HCT116 (cell line): ENCODE measurements around the gene PLCB1. TPM values are rescaled to one million over a fixed set of nuclear protein-coding genes. Genes with fewer than 3 reads are reported as not detected.

ENCODE experiments used
- ATAC-seq: fragments of 200-7000 bp; cut with Tn5 transposase; 2 replicates; pipeline ENCODE4 v1.9.1; 2020; ENCODE audit warnings: mild to moderate bottlenecking, moderate library complexity
- BruUV-seq: library from RNA; stranded (reverse); fragments of 400-500 nt; replicated peaks from 2 replicates; lab custom pipeline; 2021; lab: Mats Ljungman, UMichigan
- CTCF ChIA-PET: fragments of 300-600 bp; sonication (Branson Sonifier 250); formaldehyde crosslinking; loops from one replicate; lab custom pipeline; 2021; ENCODE audit warnings: antibody characterized with exemption; lab: Charles Lee
- POLR2A ChIA-PET: fragments of 300-600, 350-600 bp; sonication (Branson Sonifier 250); formaldehyde crosslinking; loops from one replicate; lab custom pipeline; 2021; ENCODE audit warnings: antibody characterized with exemption; lab: Charles Lee
- RAD21 ChIA-PET, 2 experiments: fragments of 300-600 bp; sonication (Branson Sonifier 250); formaldehyde crosslinking; loops; one replicate each; lab custom pipeline; 2023; ENCODE audit warnings: low total read pairs in 2 of 2; ENCODE audit not compliant: uncharacterized antibody in 2 of 2, unreplicated experiment in 2 of 2, low non-redundant PET in 1 of 2; lab: Charles Lee
- DNase-seq: peaks from one replicate; pipeline ENCODE4 v3.0.0-alpha.2; 2010; ENCODE audit warnings: low read depth, low spot score
- H2AFZ ChIP-seq: fragments of 200-600 bp; shearing (Covaris generic), sonication (generic); 2 replicates; pipeline ENCODE4 v1.6.1; 2017; ENCODE audit warnings: low read depth, mixed run types, mixed read lengths, antibody characterized with exemption, low read length; ENCODE audit not compliant: poor library complexity, severe bottlenecking
- H3K27ac ChIP-seq: 2 replicates; pipeline ENCODE4 v1.5.1; 2012; ENCODE audit warnings: low read depth, low read length
- H3K27me3 ChIP-seq: fragments of 200-600 bp; sonication (generic); 2 replicates; pipeline ENCODE4 v1.6.1; 2016; ENCODE audit warnings: mixed run types, low read length, mixed read lengths; ENCODE audit not compliant: insufficient read depth
- H3K36me3 ChIP-seq, 2 experiments: fragments of 200-500 bp in 1 of 2; fragments of 200-600 bp in 1 of 2; sonication (Bioruptor generic) in 1 of 2; sonication (generic) in 1 of 2; 2 replicates each; pipeline versions ENCODE4 v1.5.1 to v1.6.1; 2014 to 2016; ENCODE audit warnings: low read length in 2 of 2, inconsistent platforms in 1 of 2, mixed read lengths in 1 of 2, mixed run types in 1 of 2; ENCODE audit not compliant: insufficient read depth in 2 of 2, control insufficient read depth in 1 of 2
- H3K4me1 ChIP-seq, 2 experiments: fragments of 200-600 bp in 1 of 2; sonication (generic) in 1 of 2; 2 replicates each; pipeline versions ENCODE4 v1.5.1 to v1.6.1; 2012 to 2017; ENCODE audit warnings: low read length in 2 of 2, inconsistent platforms in 1 of 2, mild to moderate bottlenecking in 1 of 2, mixed read lengths in 1 of 2, mixed run types in 1 of 2, moderate library complexity in 1 of 2; ENCODE audit not compliant: insufficient read depth in 2 of 2, control insufficient read depth in 1 of 2
- H3K4me2 ChIP-seq: fragments of 200-600 bp; sonication (generic); 2 replicates; pipeline ENCODE4 v1.6.1; 2017; ENCODE audit warnings: mixed run types, low read length, mixed read lengths
- H3K4me3 ChIP-seq, 2 experiments: fragments of 200-600 bp in 1 of 2; sonication (generic) in 1 of 2; replicated peaks in 1 of 2; 2 replicates each; pipeline ENCODE4 v1.5.1; 2011 to 2016; ENCODE audit warnings: low read length in 2 of 2, control low read depth in 1 of 2, low read depth in 1 of 2, mild to moderate bottlenecking in 1 of 2, mixed read lengths in 1 of 2, mixed run types in 1 of 2
- H3K79me2 ChIP-seq: fragments of 200-600 bp; sonication (generic); 2 replicates; pipeline ENCODE4 v1.6.1; 2017; ENCODE audit warnings: mild to moderate bottlenecking, mixed run types, low read length, moderate library complexity, mixed read lengths; ENCODE audit not compliant: insufficient read depth
- H3K9ac ChIP-seq: fragments of 200-600 bp; sonication (generic); 2 replicates; pipeline ENCODE4 v1.6.1; 2016; ENCODE audit warnings: low read length, mixed read lengths
- H3K9me2 ChIP-seq: fragments of 200-600 bp; sonication (generic), shearing (Covaris generic); 2 replicates; pipeline ENCODE4 v1.6.1; 2017; ENCODE audit warnings: mixed run types, mild to moderate bottlenecking, moderate library complexity; ENCODE audit not compliant: insufficient read depth
- H3K9me3 ChIP-seq, 2 experiments: fragments of 200-500 bp in 1 of 2; fragments of 200-600 bp in 1 of 2; sonication (Bioruptor generic) in 1 of 2; sonication (generic) in 1 of 2; 2 replicates each; pipeline ENCODE4 v1.6.1; 2014 to 2017; ENCODE audit warnings: low read length in 2 of 2, mixed read lengths in 2 of 2, inconsistent platforms in 1 of 2, low read depth in 1 of 2, mild to moderate bottlenecking in 1 of 2, mixed run types in 1 of 2, moderate library complexity in 1 of 2; ENCODE audit not compliant: control insufficient read depth in 1 of 2, insufficient read depth in 1 of 2
- H4K20me1 ChIP-seq: fragments of 200-600 bp; sonication (generic), shearing (Covaris generic); 2 replicates; pipeline ENCODE4 v1.6.1; 2017; ENCODE audit warnings: mixed run types, mild to moderate bottlenecking, moderate library complexity; ENCODE audit not compliant: insufficient read depth
- CTCF ChIP-seq, 3 experiments: fragments of 200-600 bp in 1 of 3; sonication (generic) in 1 of 3; IDR thresholded peaks in 2 of 3; conservative IDR thresholded peaks in 1 of 3; 2 replicates each; pipeline ENCODE4 v1.5.1; 2012 to 2017; ENCODE audit warnings: low read depth in 2 of 3, low read length in 2 of 3, antibody characterized with exemption in 1 of 3, borderline replicate concordance in 1 of 3, control low read depth in 1 of 3, mild to moderate bottlenecking in 1 of 3, mixed read lengths in 1 of 3, mixed run types in 1 of 3, moderate library complexity in 1 of 3; ENCODE audit not compliant: insufficient read depth in 1 of 3
- EGR1 ChIP-seq: IDR thresholded peaks from 2 replicates; pipeline ENCODE4 v1.6.1; 2012; ENCODE audit warnings: low read depth
- ELF1 ChIP-seq: IDR thresholded peaks from 2 replicates; pipeline ENCODE4 v1.6.1; 2012; ENCODE audit warnings: low read depth, borderline replicate concordance
- EZH2 ChIP-seq: fragments of 200-600 bp; sonication (generic); IDR thresholded peaks from 2 replicates; pipeline ENCODE4 v1.6.1; 2017; ENCODE audit warnings: antibody characterized with exemption, mixed run types
- EZH2phosphoT487 ChIP-seq: fragments of 200-600 bp; IDR thresholded peaks from 2 replicates; pipeline ENCODE4 v1.6.1; 2018; ENCODE audit warnings: antibody characterized with exemption, borderline replicate concordance
- JUND ChIP-seq: IDR thresholded peaks from 2 replicates; pipeline ENCODE4 v1.6.1; 2012
- MAX ChIP-seq: IDR thresholded peaks from 2 replicates; pipeline ENCODE4 v1.6.1; 2012
- POLR2AphosphoS5 ChIP-seq: IDR thresholded peaks from 2 replicates; pipeline ENCODE4 v1.6.1; 2011; ENCODE audit warnings: mild to moderate bottlenecking, low read depth, low read length, moderate library complexity
- SIN3A ChIP-seq: IDR thresholded peaks from 2 replicates; pipeline ENCODE4 v1.6.1; 2012; ENCODE audit warnings: low read depth
- SP1 ChIP-seq: IDR thresholded peaks from 2 replicates; pipeline ENCODE4 v1.6.1; 2012; ENCODE audit warnings: low read depth
- SRF ChIP-seq: IDR thresholded peaks from 2 replicates; pipeline ENCODE4 v1.6.1; 2012; ENCODE audit warnings: low read depth
- YY1 ChIP-seq: IDR thresholded peaks from 2 replicates; pipeline ENCODE4 v1.6.1; 2011; ENCODE audit warnings: low read length, low read depth, moderate library complexity, mild to moderate bottlenecking; ENCODE audit not compliant: insufficient replicate concordance; ENCODE audit errors: extremely low read depth
- ZBTB33 ChIP-seq: IDR thresholded peaks from 2 replicates; pipeline ENCODE4 v1.6.1; 2011; ENCODE audit warnings: mild to moderate bottlenecking, low read length, moderate library complexity; ENCODE audit not compliant: insufficient replicate concordance; ENCODE audit errors: extremely low read depth
- intact Hi-C: fragments of 100-400 bp; cut with micrococcal nuclease; formaldehyde crosslinking; loops from 2 replicates; pipeline ENCODE4 v1.10.0; 2022
- total RNA-seq: library from RNA; stranded (reverse); gene quantifications from one replicate; pipeline ENCODE4 v1.2.1, GENCODE V29; 2021; ENCODE audit not compliant: unreplicated experiment

Gene PLCB1
- total RNA-seq, 1 experiment from 2014 or later: 15.8 TPM

- ATAC-seq: no peak
- no peak overlapping the region for H3K4me3 ChIP-seq
- no peaks in the 10 kb centered on the region for H3K9me3 ChIP-seq
- no peaks in the 10 kb centered on the region for H3K36me3 ChIP-seq
- TF ChIP-seq YY1: no peak
- no peak for TF ChIP-seq SP1
- no peak for TF ChIP-seq MAX
- TF ChIP-seq CTCF (IDR thresholded peaks at IDR 0.05 in 2 of 3, conservative IDR thresholded peaks at IDR 0.05 in 1 of 3; ENCODE audit: borderline replicate concordance in 1 of 3, insufficient read depth in 1 of 3, low read depth in 2 of 3, low read length in 2 of 3): no peak
- H2AFZ ChIP-seq: no peak overlapping the region
- intact Hi-C loops: no loop called here
- no peaks in the 10 kb centered on the region for H3K9me2 ChIP-seq
- H3K4me1 ChIP-seq: no peaks in the 10 kb centered on the region
- no peaks in the 10 kb centered on the region for H3K27me3 ChIP-seq
- no TSS peak for BruUV-seq
- no peaks in the 10 kb centered on the region for H3K79me2 ChIP-seq
- DNase-seq: no peak
- no peak overlapping the region for H3K9ac ChIP-seq
- no peak overlapping the region for H3K4me2 ChIP-seq
- CTCF ChIA-PET: interaction anchor here (3.7 kb wide), 1 partner anchor 8 kb away, joined by 12 read pairs; no protein-coding TSS in a partner anchor
- H3K27ac ChIP-seq: no peak overlapping the region
- H4K20me1 ChIP-seq: no peaks in the 10 kb centered on the region
- RAD21 ChIA-PET: no interaction called here
- POLR2A ChIA-PET: no interaction called here
Measured at GRCh38 chr20:8714206-8714605, 582.1 kb downstream of the PLCB1 start.

- DNase-seq (no peak), ATAC-seq (no peak)
- H3K4me2 ChIP-seq: no peak overlapping the region
- POLR2A ChIA-PET: no interaction called here
- RAD21 ChIA-PET: no interaction called here
- H3K9me3 ChIP-seq: no peaks in the 10 kb centered on the region
- no peaks in the 10 kb centered on the region for H3K4me1 ChIP-seq
- H2AFZ ChIP-seq: no peak overlapping the region
- intact Hi-C loops: no loop called here
- no peaks in the 10 kb centered on the region for H4K20me1 ChIP-seq
- no peaks in the 10 kb centered on the region for H3K79me2 ChIP-seq
- H3K27ac ChIP-seq: no peak overlapping the region
- no peaks in the 10 kb centered on the region for H3K9me2 ChIP-seq
- CTCF ChIA-PET: interaction anchor here (1.0 to 6.5 kb wide), 2 partner anchors 672 to 782 kb away, joined by 3 to 66 read pairs; no protein-coding TSS in a partner anchor
- H3K9ac ChIP-seq: no peak overlapping the region
- BruUV-seq: no TSS peak
- H3K36me3 ChIP-seq: no peaks in the 10 kb centered on the region
- H3K4me3 ChIP-seq: no peak overlapping the region
- no peaks in the 10 kb centered on the region for H3K27me3 ChIP-seq
- TF ChIP-seq EZH2 (no peak), SIN3A (no peak), JUND (no peak), EZH2phosphoT487 (no peak), EGR1 (no peak), POLR2AphosphoS5 (no peak), CTCF (IDR thresholded peaks at IDR 0.05 in 2 of 3, conservative IDR thresholded peaks at IDR 0.05 in 1 of 3; ENCODE audit: borderline replicate concordance in 1 of 3, insufficient read depth in 1 of 3, low read depth in 2 of 3, low read length in 2 of 3) (no peak), ZBTB33 (no peak), SRF (no peak), ELF1 (no peak)
Measured at GRCh38 chr20:8718279-8718678, 586.2 kb downstream of the PLCB1 start.
